CD14-positive monocyte (primary cell): ENCODE results near the gene RASSF5. TPM values are rescaled to one million over a fixed set of nuclear protein-coding genes. Genes with fewer than 3 reads are reported as not detected.

Experiments used
- DNase-seq, 3 donors: peaks; one replicate each; pipeline ENCODE4 v3.0.0-alpha.2; 2011 to 2022
- H2AFZ ChIP-seq: 2 replicates; pipeline ENCODE4 v1.6.0; 2012; ENCODE audit warnings: mild to moderate bottlenecking, low read depth, low read length, inconsistent platforms; ENCODE audit not compliant: insufficient read depth, poor library complexity, severe bottlenecking
- H3K27ac ChIP-seq, 2 donors: 1 replicate in 1 of 2; 2 replicates in 1 of 2; pipeline ENCODE4 v1.5.1; 2012 to 2013; ENCODE audit warnings: low read length in 2 of 2, control low read depth in 1 of 2, inconsistent platforms in 1 of 2, low read depth in 1 of 2, mild to moderate bottlenecking in 1 of 2
- H3K27me3 ChIP-seq, 2 donors: one replicate each; pipeline versions ENCODE4 v1.6.0 to v1.6.1; 2011 to 2013; ENCODE audit warnings: low read length in 2 of 2; ENCODE audit not compliant: control insufficient read depth in 2 of 2, insufficient read depth in 2 of 2
- H3K36me3 ChIP-seq, 2 donors: replicated peaks in 1 of 2; 1 replicate in 1 of 2; 2 replicates in 1 of 2; pipeline versions ENCODE4 v1.5.1 to v1.6.1; 2012 to 2013; ENCODE audit warnings: low read length in 2 of 2, control low read depth in 1 of 2, inconsistent platforms in 1 of 2, mild to moderate bottlenecking in 1 of 2; ENCODE audit not compliant: insufficient read depth in 2 of 2, control insufficient read depth in 1 of 2
- H3K4me1 ChIP-seq, 2 donors: 1 replicate in 1 of 2; 2 replicates in 1 of 2; pipeline versions ENCODE4 v1.5.1 to v1.6.1; 2012 to 2013; ENCODE audit warnings: low read length in 2 of 2, control low read depth in 1 of 2, inconsistent platforms in 1 of 2, mild to moderate bottlenecking in 1 of 2, moderate library complexity in 1 of 2; ENCODE audit not compliant: insufficient read depth in 2 of 2, control insufficient read depth in 1 of 2
- H3K4me2 ChIP-seq: replicated peaks from 2 replicates; pipeline ENCODE3; 2012; ENCODE audit warnings: low read length, moderate library complexity, mild to moderate bottlenecking; ENCODE audit not compliant: poor library complexity, severe bottlenecking; ENCODE audit errors: extremely low read depth
- H3K4me3 ChIP-seq, 3 experiments: fragments of 200-600 bp in 1 of 3; sonication (generic) in 1 of 3; replicated peaks in 1 of 3; 1 replicate in 2 of 3; 2 replicates in 1 of 3; pipeline ENCODE4 v1.5.1; 2011 to 2013; ENCODE audit warnings: low read length in 3 of 3, mild to moderate bottlenecking in 3 of 3, control low read depth in 2 of 3, low read depth in 2 of 3, inconsistent platforms in 1 of 3, moderate library complexity in 1 of 3
- H3K79me2 ChIP-seq: 2 replicates; pipeline ENCODE4 v1.6.0; 2012; ENCODE audit warnings: mild to moderate bottlenecking, control low read depth, inconsistent platforms, low read length, moderate library complexity; ENCODE audit not compliant: insufficient read depth
- H3K9ac ChIP-seq: 2 replicates; pipeline ENCODE4 v1.6.0; 2017; ENCODE audit warnings: low read length, mild to moderate bottlenecking; ENCODE audit not compliant: insufficient read depth, poor library complexity, severe bottlenecking
- H3K9me3 ChIP-seq, 2 donors: replicated peaks in 1 of 2; 1 replicate in 1 of 2; 2 replicates in 1 of 2; pipeline versions ENCODE4 v1.5.1 to v1.6.1; 2012 to 2013; ENCODE audit warnings: low read length in 2 of 2, control low read depth in 1 of 2; ENCODE audit not compliant: control insufficient read depth in 1 of 2, insufficient read depth in 1 of 2
- H4K20me1 ChIP-seq: 2 replicates; pipeline ENCODE4 v1.6.0; 2012; ENCODE audit warnings: mild to moderate bottlenecking, low read length, control low read depth, moderate library complexity; ENCODE audit not compliant: insufficient read depth
- H3K27ac Mint-ChIP-seq, 7 donors: one replicate each; pipeline ENCODE4 v1.8.0; 2020; ENCODE audit warnings: mild to moderate bottlenecking in 7 of 7, mixed read lengths in 7 of 7, moderate library complexity in 6 of 7, inconsistent platforms in 2 of 7
- H3K27me3 Mint-ChIP-seq, 3 donors: one replicate each; pipeline ENCODE4 v1.8.0; 2021 to 2022; ENCODE audit warnings: low read depth in 3 of 3, mild to moderate bottlenecking in 3 of 3, mixed read lengths in 3 of 3, moderate library complexity in 3 of 3, inconsistent platforms in 1 of 3
- H3K36me3 Mint-ChIP-seq, 2 donors: one replicate each; pipeline ENCODE4 v1.8.0; 2020; ENCODE audit warnings: mixed read lengths in 2 of 2, inconsistent platforms in 1 of 2, mild to moderate bottlenecking in 1 of 2
- H3K4me1 Mint-ChIP-seq: one replicate; pipeline ENCODE4 v1.8.0; 2020; ENCODE audit warnings: mild to moderate bottlenecking, mixed read lengths
- H3K4me3 Mint-ChIP-seq, 2 donors: one replicate each; pipeline ENCODE4 v1.8.0; 2020; ENCODE audit warnings: mild to moderate bottlenecking in 2 of 2, mixed read lengths in 2 of 2, moderate library complexity in 1 of 2
- H3K9me3 Mint-ChIP-seq, 7 donors: one replicate each; pipeline ENCODE4 v1.8.0; 2020 to 2022; ENCODE audit warnings: mixed read lengths in 7 of 7, mild to moderate bottlenecking in 6 of 7, moderate library complexity in 6 of 7, inconsistent platforms in 2 of 7
- CTCF ChIP-seq: fragments of 200-600 bp; IDR thresholded peaks from one replicate; pipeline ENCODE4 v1.8.0; 2022; ENCODE audit warnings: antibody characterized with exemption, mild to moderate bottlenecking
- WGBS: methylation state at CpG from one replicate; pipeline ENCODE4 v1.1.5; 2013; ENCODE audit warnings: missing lambda C conversion rate; ENCODE audit not compliant: insufficient coverage; 5-methylcytosine and 5-hydroxymethylcytosine counted together
- intact Hi-C, 2 donors: fragments of 100-400 bp; cut with micrococcal nuclease; formaldehyde crosslinking; loops; one replicate each; pipeline versions ENCODE4 v1.15.0 to v1.15.1; 2023
- polyA plus RNA-seq, 3 donors: library from polyadenylated mRNA; depleted of rRNA in 1 of 3; unstranded in 2 of 3; stranded (reverse) in 1 of 3; fragments of 300-500 nt in 2 of 3; fragments of >200 nt in 1 of 3; fragmentation: Illumina TruSeq in 2 of 3; gene quantifications; 1 replicate in 2 of 3; 2 replicates in 1 of 3; pipeline ENCODE4 v1.2.3, GENCODE V29; 2012 to 2021

Gene RASSF5
- polyA plus RNA-seq, 3 donors, result 81.6 to 129 (median 127) TPM

GRCh38 chr1:206469933-206470691 is 37.2 kb upstream of the RASSF5 start, which contains the start of gene IKBKE:
IKBKE (plus strand) TSS chr1:206470476; CDS start chr1:206473228, 2,752 bp downstream.
- intact Hi-C loops, result loop anchor here in 1 of 2 donors (2.0 to 5.0 kb wide), 2 partner anchors 35 to 107 kb away; no protein-coding TSS in a partner anchor
- Mint-ChIP-seq H3K9me3 (peaks cover 0 to 3% (median 0%) of the 10 kb centered on the region in 7 donors), H3K4me1 (peaks cover 80% of the 10 kb centered on the region), H3K36me3 (peaks cover 20 to 28% of the 10 kb centered on the region in 2 donors), H3K27ac (peak within 1 kb of the TSS; percentile 99 to 100 (median 100)), H3K27me3 (peaks cover 0 to 5% (median 0%) of the 10 kb centered on the region in 3 donors), H3K4me3 (peak within 1 kb of the TSS; percentile 83 to 92)
- Histone ChIP-seq H2AFZ (peak within 1 kb of the TSS; percentile 62), H3K27ac (peak within 1 kb of the TSS; percentile 83 to 94), H3K4me3 (peak within 1 kb of the TSS; percentile 60 to 89 (median 88)), H3K9ac (peak within 1 kb of the TSS; percentile 82), H3K4me1 (peaks cover 79 to 84% of the 10 kb centered on the region in 2 donors), H3K27me3 (no peaks in the 10 kb centered on the region), H3K36me3 (peaks cover 13 to 14% of the 10 kb centered on the region in 2 donors), H4K20me1 (peaks cover 7% of the 10 kb centered on the region), H3K79me2 (peaks cover 33% of the 10 kb centered on the region), H3K9me3 (no peaks in the 10 kb centered on the region), H3K4me2 (peak within 1 kb of the TSS; percentile 96)
- 29% methylated on average over 10 of the region's 10 CpGs for WGBS
- peak; percentile 22 for TF ChIP-seq CTCF
- DNase-seq, result peak; percentile 80 to 88 (median 84)

- TF ChIP-seq CTCF, result peak; percentile 1
- Mint-ChIP-seq H3K27me3 (peaks cover 0 to 5% (median 0%) of the 10 kb centered on the region in 3 donors), H3K4me1 (peaks cover 72% of the 10 kb centered on the region), H3K36me3 (peaks cover 27 to 35% of the 10 kb centered on the region in 2 donors), H3K4me3 (peak overlapping the region; percentile 83 to 92), H3K9me3 (peaks cover 0 to 3% (median 0%) of the 10 kb centered on the region in 7 donors), H3K27ac (peak overlapping the region; percentile 99 to 100 (median 100))
- Histone ChIP-seq H3K9ac (peak overlapping the region; percentile 82), H3K27ac (peak overlapping the region; percentile 83 to 94), H3K27me3 (no peaks in the 10 kb centered on the region), H3K4me1 (peaks cover 71 to 76% of the 10 kb centered on the region in 2 donors), H3K9me3 (no peaks in the 10 kb centered on the region), H3K79me2 (peaks cover 33% of the 10 kb centered on the region), H2AFZ (peak overlapping the region; percentile 62), H3K4me2 (peak overlapping the region; percentile 96), H4K20me1 (peaks cover 7% of the 10 kb centered on the region), H3K4me3 (peak overlapping the region; percentile 60 to 89 (median 88)), H3K36me3 (peaks cover 21% of the 10 kb centered on the region in 2 donors)
- WGBS, result 0% methylated on average over 6 of the region's 18 CpGs
- DNase-seq, result peak; percentile 65 to 81 (median 72)
- intact Hi-C loops, result no loop called here
Observed at GRCh38 chr1:206470692-206471414, 36.5 kb upstream of the RASSF5 start.
